HepG2 (cell line): Measurements from ENCODE around the gene C1orf159. TPM values are rescaled to one million over a fixed set of nuclear protein-coding genes. Genes with fewer than 3 reads are reported as not detected.

ENCODE experiments used
- EEA1 ChIP-seq: sonication (generic); formaldehyde crosslinking; IDR thresholded peaks from 2 replicates; pipeline ENCODE4 v1.5.1; 2020; ENCODE audit warnings: mild to moderate bottlenecking, missing genetic modification reagents, borderline replicate concordance
- GTF2F1 ChIP-seq: fragments of 150-350 bp; IDR thresholded peaks from 2 replicates; pipeline ENCODE4 v1.6.1; 2014; ENCODE audit warnings: low read length
- HCFC1 ChIP-seq: fragments of 150-350 bp; IDR thresholded peaks from 2 replicates; pipeline ENCODE4 v1.6.1; 2014; ENCODE audit warnings: low read depth, low read length
- HMGXB4 ChIP-seq, 2 experiments: sonication (generic) in 1 of 2; formaldehyde crosslinking in 1 of 2; IDR thresholded peaks; 2 replicates each; pipeline versions ENCODE4 v1.4.0 to v1.6.1; 2018 to 2020; ENCODE audit warnings: missing genetic modification reagents in 2 of 2, borderline replicate concordance in 1 of 2, low read depth in 1 of 2, mild to moderate bottlenecking in 1 of 2, missing biosample characterization in 1 of 2
- HNRNPL ChIP-seq: fragments of 200-400 bp; formaldehyde crosslinking; IDR thresholded peaks from 2 replicates; pipeline ENCODE4 v1.6.1; 2017; ENCODE audit warnings: mild to moderate bottlenecking, low read depth, low read length
- HOXD1 ChIP-seq: sonication (generic); formaldehyde crosslinking; IDR thresholded peaks from 2 replicates; pipeline ENCODE4 v1.5.0; 2020; ENCODE audit warnings: missing genetic modification reagents
- ISL2 ChIP-seq: sonication (generic); formaldehyde crosslinking; IDR thresholded peaks from 2 replicates; pipeline ENCODE4 v1.5.0; 2020; ENCODE audit warnings: missing genetic modification reagents
- MXD4 ChIP-seq: IDR thresholded peaks from 2 replicates; pipeline ENCODE4 v1.6.1; 2016; ENCODE audit warnings: mild to moderate bottlenecking, missing biosample characterization, missing genetic modification reagents
- NFATC3 ChIP-seq: sonication (generic); formaldehyde crosslinking; IDR thresholded peaks from 2 replicates; pipeline ENCODE4 v1.5.1; 2020; ENCODE audit warnings: mild to moderate bottlenecking, missing genetic modification reagents
- NONO ChIP-seq, 2 experiments: fragments of 450-650 bp in 1 of 2; sonication (generic) in 1 of 2; formaldehyde crosslinking in 1 of 2; IDR thresholded peaks in 1 of 2; conservative IDR thresholded peaks in 1 of 2; 2 replicates each; pipeline versions ENCODE4 v1.6.1 to v1.8.0; 2017 to 2022; ENCODE audit warnings: mild to moderate bottlenecking in 1 of 2, missing genetic modification reagents in 1 of 2, moderate library complexity in 1 of 2
- SAFB2 ChIP-seq: sonication (generic); formaldehyde crosslinking; IDR thresholded peaks from 2 replicates; pipeline ENCODE4 v1.5.1; 2020; ENCODE audit warnings: missing genetic modification reagents, low read depth, mild to moderate bottlenecking, borderline replicate concordance
- SOX6 ChIP-seq, 2 experiments: fragments of 450-650 bp in 1 of 2; sonication (generic) in 1 of 2; formaldehyde crosslinking in 1 of 2; IDR thresholded peaks; 2 replicates each; pipeline versions ENCODE4 v1.4.0 to v1.6.1; 2017 to 2020; ENCODE audit warnings: antibody characterized with exemption in 1 of 2, mild to moderate bottlenecking in 1 of 2, missing genetic modification reagents in 1 of 2
- ZFP90 ChIP-seq: sonication (generic); formaldehyde crosslinking; IDR thresholded peaks from 2 replicates; pipeline ENCODE4 v1.8.0; 2022; ENCODE audit warnings: missing genetic modification reagents, mild to moderate bottlenecking, inconsistent platforms, borderline replicate concordance
- ZNF143 ChIP-seq: sonication (generic); formaldehyde crosslinking; IDR thresholded peaks from 2 replicates; pipeline ENCODE4 v1.4.0; 2020; ENCODE audit warnings: missing genetic modification reagents
- ZNF292 ChIP-seq: sonication (generic); formaldehyde crosslinking; IDR thresholded peaks from 2 replicates; pipeline ENCODE4 v1.8.1; 2022; ENCODE audit warnings: mild to moderate bottlenecking, low read depth, missing genetic modification reagents, borderline replicate concordance
- ZNF432 ChIP-seq: sonication (generic); formaldehyde crosslinking; IDR thresholded peaks from 2 replicates; pipeline ENCODE4 v1.5.0; 2020; ENCODE audit warnings: missing genetic modification reagents, mild to moderate bottlenecking, borderline replicate concordance
- ZNF446 ChIP-seq: sonication (generic); formaldehyde crosslinking; IDR thresholded peaks from 2 replicates; pipeline ENCODE4 v1.5.0; 2020; ENCODE audit warnings: mild to moderate bottlenecking, missing genetic modification reagents
- ZNF484 ChIP-seq: sonication (generic); formaldehyde crosslinking; IDR thresholded peaks from 2 replicates; pipeline ENCODE4 v1.5.1; 2020; ENCODE audit warnings: mild to moderate bottlenecking, low read depth, missing genetic modification reagents, borderline replicate concordance
- ZNF720 ChIP-seq: sonication (generic); formaldehyde crosslinking; IDR thresholded peaks from 2 replicates; pipeline ENCODE4 v1.4.0; 2020; ENCODE audit warnings: missing genetic modification reagents
- ZNF800 ChIP-seq: sonication (generic); formaldehyde crosslinking; IDR thresholded peaks from 2 replicates; pipeline ENCODE4 v1.4.0; 2020; ENCODE audit warnings: missing genetic modification reagents
- ZSCAN9 ChIP-seq: IDR thresholded peaks from 2 replicates; pipeline ENCODE4 v1.6.1; 2016; ENCODE audit warnings: borderline replicate concordance
- polyA plus RNA-seq, 8 experiments: library from polyadenylated mRNA; depleted of rRNA in 3 of 8; stranded (reverse) in 7 of 8; unstranded in 1 of 8; fragments of >200 nt; fragmentation: Illumina TruSeq in 4 of 8; extraction: Trizol in 4 of 8; gene quantifications; 2 replicates each; pipeline versions ENCODE4 v1.2.1 to v1.2.3, GENCODE V29; 2011 to 2016; ENCODE audit warnings: low read depth in 4 of 8, missing spikeins in 1 of 8, mixed read lengths in 1 of 8; ENCODE audit not compliant: insufficient read depth in 1 of 8
- total RNA-seq, 5 experiments: library from RNA; depleted of rRNA; stranded (reverse); fragments of >200 nt; fragmentation: Illumina TruSeq; extraction: Trizol; gene quantifications; 2 replicates each; pipeline ENCODE4 v1.2.3, GENCODE V29; 2016; ENCODE audit warnings: low read depth in 1 of 5
- TF ChIP-seq, protein P1 (sequence below): sonication (generic); formaldehyde crosslinking; IDR thresholded peaks from 2 replicates; pipeline ENCODE4 v1.4.0; 2020; ENCODE audit warnings: mild to moderate bottlenecking, low read depth, missing genetic modification reagents
- TF ChIP-seq, protein P2 (sequence below): IDR thresholded peaks from 2 replicates; pipeline ENCODE4 v1.6.1; 2016; ENCODE audit warnings: mild to moderate bottlenecking, missing biosample characterization, missing genetic modification reagents

The C1orf159 gene
- total and polyA plus RNA-seq, 2 of the 13 experiments (the other 11 are each of a cell fraction or from before 2014, with no cell fraction given), result 3.8 to 6.7 TPM

DNA sequence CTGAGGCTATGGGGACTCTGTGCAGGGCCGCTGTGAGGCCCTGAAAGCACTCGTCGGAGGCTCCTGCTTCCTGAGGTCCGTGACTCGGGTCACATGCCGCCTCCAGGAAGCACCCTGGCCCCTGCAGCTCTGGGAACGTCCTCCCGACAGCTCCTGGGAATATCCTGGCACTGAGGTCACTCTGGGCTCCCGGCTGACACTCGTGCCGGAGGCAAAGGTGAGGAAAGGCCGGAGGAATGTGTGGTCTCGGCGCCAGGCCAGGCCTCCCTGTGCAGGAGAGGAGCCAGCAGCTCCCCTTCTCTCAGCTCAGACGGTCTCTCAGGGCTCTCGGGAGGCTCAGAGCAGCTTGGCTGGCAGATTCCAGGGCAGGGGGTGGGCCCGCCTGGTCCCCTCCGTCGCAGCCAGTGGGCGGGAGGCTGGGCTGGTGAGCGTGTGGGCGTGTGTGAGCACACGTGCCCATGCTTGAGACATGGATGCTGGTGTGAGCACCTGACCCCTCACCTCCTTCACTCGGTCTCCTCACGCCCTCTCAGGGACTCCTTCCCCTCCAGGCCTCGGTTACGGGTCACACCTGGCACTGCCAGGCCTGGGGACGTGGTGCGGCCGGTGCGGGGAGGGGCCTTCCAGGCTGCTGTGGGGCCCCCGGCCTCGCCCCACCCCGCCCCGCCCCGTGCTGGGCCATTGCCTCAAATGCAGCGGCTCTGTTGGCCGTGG lies 36.3 kb downstream of the C1orf159 start (continued):
- TF ChIP-seq, protein P1, sequence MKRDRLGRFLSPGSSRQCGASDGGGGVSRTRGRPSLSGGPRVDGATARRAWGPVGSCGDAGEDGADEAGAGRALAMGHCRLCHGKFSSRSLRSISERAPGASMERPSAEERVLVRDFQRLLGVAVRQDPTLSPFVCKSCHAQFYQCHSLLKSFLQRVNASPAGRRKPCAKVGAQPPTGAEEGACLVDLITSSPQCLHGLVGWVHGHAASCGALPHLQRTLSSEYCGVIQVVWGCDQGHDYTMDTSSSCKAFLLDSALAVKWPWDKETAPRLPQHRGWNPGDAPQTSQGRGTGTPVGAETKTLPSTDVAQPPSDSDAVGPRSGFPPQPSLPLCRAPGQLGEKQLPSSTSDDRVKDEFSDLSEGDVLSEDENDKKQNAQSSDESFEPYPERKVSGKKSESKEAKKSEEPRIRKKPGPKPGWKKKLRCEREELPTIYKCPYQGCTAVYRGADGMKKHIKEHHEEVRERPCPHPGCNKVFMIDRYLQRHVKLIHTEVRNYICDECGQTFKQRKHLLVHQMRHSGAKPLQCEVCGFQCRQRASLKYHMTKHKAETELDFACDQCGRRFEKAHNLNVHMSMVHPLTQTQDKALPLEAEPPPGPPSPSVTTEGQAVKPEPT (CRISPR knock-in tag), result peak; percentile 26; the same call in 1 of the 2 replicates
- TF ChIP-seq EEA1 (CRISPR knock-in tag), result no peak
- TF ChIP-seq ZNF446 (CRISPR knock-in tag), result 0 out of 2 replicates have a peak, but pooled peaks have one; percentile 22
- TF ChIP-seq ZNF484 (CRISPR knock-in tag), result no peak
- no peak for TF ChIP-seq ZNF143
- TF ChIP-seq NFATC3 (CRISPR knock-in tag), result no peak
- 0 out of 2 replicates have a peak, but pooled peaks have one; percentile 26 for TF ChIP-seq ZSCAN9 (CRISPR knock-in tag)
- no peak for TF ChIP-seq ISL2 (CRISPR knock-in tag)
- TF ChIP-seq SOX6 (IDR thresholded peaks at IDR 0.05), result no peak
- peak; percentile 48; the same call in 1 of the 2 replicates for TF ChIP-seq SOX6 (CRISPR knock-in tag; IDR thresholded peaks at IDR 0.05)
- no peak for TF ChIP-seq ZFP90 (CRISPR knock-in tag)
- peak; percentile 57 to 63; a peak in 2 of 4 replicates for TF ChIP-seq HMGXB4 (CRISPR knock-in tag; IDR thresholded peaks at IDR 0.05; ENCODE audit: borderline replicate concordance in 1 of 2, low read depth in 1 of 2)
- TF ChIP-seq ZNF800, result no peak
- TF ChIP-seq HNRNPL, result peak; percentile 77; the same call in 1 of the 2 replicates
- no peak for TF ChIP-seq HOXD1 (CRISPR knock-in tag)
- peak; percentile 70; the same call in 1 of the 2 replicates for TF ChIP-seq ZNF292 (CRISPR knock-in tag)
- no peak for TF ChIP-seq GTF2F1
- TF ChIP-seq ZNF432 (CRISPR knock-in tag), result no peak
- peak; percentile 79 for TF ChIP-seq MXD4 (CRISPR knock-in tag)
- 0 out of 2 replicates have a peak, but pooled peaks have one; percentile 28 for TF ChIP-seq SAFB2 (CRISPR knock-in tag)
- TF ChIP-seq NONO (IDR thresholded peaks at IDR 0.05), result no peak
- TF ChIP-seq NONO (CRISPR knock-in tag; conservative IDR thresholded peaks at IDR 0.05), result peak; percentile 72
- 0 out of 2 replicates have a peak, but pooled peaks have one; percentile 52 for TF ChIP-seq ZNF720
- no peak for TF ChIP-seq HCFC1
- TF ChIP-seq, protein P2, sequence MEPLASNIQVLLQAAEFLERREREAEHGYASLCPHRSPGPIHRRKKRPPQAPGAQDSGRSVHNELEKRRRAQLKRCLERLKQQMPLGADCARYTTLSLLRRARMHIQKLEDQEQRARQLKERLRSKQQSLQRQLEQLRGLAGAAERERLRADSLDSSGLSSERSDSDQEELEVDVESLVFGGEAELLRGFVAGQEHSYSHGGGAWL, result peak; percentile 87
